NCI-H526 treated with DMSO at 0.1 percent for 48 hours (cell line): Measurements from ENCODE around the gene AK8.

Experiments used
- DNase-seq: peaks from one replicate; lab custom pipeline; 2025; lab: John Stamatoyannopoulos, UW

AK8 gene

DNA sequence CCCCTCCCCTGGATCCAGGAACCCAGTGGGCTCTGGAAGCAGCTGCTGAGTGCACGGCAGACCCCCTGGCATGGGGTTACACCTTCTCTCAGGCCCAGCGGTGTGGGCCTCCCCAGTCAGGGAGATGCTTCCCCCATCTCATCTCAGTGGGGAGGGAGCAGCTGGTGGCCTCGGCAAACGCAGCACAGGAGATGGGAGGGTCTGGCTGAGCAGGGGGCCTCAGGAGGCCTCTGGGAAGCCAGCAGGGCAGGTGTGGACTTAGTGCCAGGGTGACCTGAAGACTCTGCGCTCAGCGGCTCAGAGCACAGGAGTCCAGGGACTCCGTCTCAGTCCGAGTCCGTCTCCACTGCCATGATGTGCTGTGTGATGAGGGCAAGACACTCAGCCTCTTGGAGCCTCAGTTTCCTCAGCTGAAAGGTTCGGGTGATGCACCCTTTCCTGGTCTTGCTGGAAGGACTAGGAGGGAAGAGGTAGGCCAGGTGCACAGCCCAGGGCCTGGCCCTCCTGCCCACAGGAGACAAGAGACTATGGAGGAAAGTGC is 107.2 kb downstream of the AK8 start:
- DNase-seq, result no peak

GRCh38 chr9:132769906-132770769 is 107.9 kb downstream of the AK8 start:
- DNase-seq, result peak; percentile 23

DNA sequence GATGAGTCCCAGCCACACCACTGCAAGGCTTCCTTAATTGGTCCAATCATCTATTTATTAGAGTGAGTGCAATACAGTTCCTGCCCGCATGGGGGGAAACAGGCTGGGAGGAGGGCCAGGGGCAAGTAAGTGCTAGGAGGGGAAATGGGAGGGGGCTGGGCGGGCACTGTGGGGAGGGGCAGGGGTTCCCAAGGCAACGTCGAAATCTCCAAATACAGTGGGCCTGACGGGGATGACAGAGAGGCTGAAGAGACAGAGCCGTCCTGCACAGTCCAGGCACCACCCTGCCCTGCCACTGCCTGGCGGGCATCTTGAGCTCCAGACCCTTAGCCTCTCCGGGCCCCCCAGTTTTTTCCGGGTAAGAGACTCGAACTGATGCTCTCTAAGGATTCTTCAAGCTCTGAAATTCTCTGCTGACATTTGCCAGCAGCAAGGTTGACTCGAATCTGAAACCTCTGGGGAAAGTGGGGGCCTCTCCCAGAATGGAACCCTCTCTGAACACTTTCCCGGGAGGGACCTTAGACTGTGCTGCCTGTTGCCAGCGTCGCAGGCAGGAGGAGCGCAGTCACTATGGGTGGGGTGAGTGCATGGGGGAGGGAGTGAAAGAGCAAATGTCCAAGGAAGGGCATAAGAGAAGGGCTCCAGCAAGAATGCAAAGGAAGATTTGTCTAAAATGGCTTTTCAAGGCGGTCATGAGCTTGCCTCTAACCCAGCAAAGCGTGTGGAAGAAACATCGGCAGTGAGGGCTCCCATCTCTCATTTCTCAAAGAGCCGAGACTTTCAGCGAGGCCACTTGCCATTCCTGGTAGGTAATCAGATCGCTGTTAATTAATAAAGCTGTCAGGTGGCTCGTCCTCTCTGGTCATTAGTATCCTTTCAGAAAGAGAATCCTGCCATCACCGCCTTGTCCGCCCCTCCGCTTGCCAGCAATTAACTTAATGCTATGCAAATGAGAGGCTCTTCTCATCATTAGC is 108.9 kb downstream of the AK8 start:
- DNase-seq, result peak; percentile 43

DNA sequence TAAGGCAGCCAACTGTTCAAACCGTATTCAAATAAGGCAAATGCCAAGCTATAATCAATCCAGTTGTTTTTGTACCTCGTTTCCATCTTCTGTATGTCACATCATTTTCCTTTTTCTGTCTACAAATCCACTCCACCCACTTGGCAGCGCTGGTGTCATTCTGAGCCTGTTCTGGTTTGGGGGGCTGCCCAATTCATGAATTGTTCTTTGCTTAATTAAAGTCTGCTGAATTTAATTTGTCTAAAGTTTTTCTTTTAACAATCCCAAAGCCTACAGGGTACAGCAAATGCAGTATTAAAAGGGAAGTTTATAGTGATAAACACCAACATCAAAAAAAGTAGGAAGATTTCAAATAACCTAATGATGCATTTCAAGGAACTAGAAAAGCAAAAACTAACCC is 114.5 kb downstream of the AK8 start:
- DNase-seq, result no peak

GRCh38 chr9:132762896-132763295 is 115.2 kb downstream of the AK8 start:
- no peak for DNase-seq

DNA sequence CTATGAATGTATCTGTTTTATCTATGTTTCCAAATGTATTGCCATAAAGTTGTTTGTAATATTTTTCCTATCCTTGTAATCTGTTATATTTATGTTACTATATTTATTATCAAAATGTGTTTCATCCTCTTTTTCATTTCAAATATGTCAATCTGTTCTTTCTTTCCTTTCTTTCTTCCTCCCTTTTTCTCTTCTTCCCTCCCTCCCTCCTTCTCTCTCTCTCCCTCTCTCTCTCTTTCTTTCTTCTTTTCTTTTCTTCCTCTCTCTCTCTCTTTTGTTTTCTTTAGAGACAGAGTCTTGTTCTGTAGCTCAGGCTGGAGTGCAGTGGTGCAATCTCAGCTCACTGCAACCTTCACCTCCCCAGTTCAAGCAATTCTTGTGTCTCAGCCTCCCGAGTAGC is 116.5 kb downstream of the AK8 start:
- DNase-seq, result no peak

DNA sequence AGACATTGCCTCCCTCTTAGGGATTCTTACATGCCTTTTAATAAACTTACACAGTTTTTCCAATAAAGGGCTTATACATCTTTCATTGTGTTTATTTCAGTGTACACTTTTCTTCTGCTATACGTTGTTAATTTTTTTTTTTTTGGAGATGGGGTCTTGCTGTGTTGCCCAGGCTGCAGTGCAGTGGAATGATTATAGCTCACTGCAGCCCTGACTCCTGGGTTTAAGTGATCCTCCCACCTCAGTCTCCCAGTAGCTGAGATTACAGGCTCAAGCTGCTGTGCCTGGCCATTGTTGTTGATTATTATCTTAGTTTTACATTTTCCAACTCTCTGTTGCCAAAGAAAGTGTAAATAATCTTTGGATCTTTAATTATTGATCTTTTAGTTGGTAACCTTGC is 118.0 kb downstream of the AK8 start:
- no peak for DNase-seq

- no peak for DNase-seq
Measured at GRCh38 chr9:132757016-132757415, 121.1 kb downstream of the AK8 start.

DNA sequence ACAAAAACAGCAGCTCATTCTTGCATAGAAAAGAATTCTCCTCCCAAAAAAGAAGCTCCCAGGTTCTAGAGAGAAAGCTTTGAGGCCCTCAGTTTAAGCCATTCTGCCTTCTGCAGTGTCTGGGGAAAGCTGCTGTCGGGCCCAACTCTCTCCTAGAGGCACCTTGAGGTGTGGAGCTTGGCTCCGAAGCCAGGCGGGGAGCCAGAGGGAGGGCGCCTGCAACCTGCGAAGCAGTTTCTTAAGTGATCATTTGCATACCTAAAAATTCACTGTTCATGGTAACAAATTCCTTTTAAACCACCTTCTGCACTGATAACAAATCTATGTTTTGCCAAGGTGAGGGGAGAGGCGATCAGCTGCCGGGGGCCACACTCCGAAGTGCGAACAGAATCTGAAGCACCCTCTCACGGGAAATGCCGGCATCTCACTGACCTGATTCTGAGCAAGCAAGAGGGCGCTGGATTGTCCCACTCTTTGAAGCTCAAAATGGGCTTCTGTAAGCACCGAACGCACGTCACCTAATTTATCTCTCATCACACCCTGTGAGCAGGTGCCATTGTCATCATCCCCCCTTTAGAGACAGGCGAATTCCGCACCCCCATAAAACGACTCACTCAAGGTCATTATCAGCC is 121.8 kb downstream of the AK8 start:
- no peak for DNase-seq

DNA sequence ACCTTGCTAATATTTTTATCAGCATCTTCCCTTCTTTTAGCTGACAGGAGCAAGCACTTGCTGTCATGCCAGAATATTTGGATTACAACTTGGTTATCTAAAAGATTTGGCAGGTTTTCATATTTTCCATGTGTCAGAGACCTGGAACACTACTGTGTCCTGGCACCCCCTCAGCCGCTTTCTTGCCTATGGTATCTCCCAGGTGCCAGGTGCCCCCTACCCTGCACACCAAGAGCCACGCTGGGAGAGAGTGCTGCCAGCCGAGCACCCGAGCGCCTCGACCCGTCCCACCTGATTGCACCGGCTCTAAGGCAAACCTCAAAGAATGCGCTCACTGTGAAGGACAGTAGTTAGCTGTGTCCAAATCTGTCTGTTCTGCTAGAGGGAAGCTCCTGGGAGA is 123.0 kb downstream of the AK8 start:
- no peak for DNase-seq

DNA sequence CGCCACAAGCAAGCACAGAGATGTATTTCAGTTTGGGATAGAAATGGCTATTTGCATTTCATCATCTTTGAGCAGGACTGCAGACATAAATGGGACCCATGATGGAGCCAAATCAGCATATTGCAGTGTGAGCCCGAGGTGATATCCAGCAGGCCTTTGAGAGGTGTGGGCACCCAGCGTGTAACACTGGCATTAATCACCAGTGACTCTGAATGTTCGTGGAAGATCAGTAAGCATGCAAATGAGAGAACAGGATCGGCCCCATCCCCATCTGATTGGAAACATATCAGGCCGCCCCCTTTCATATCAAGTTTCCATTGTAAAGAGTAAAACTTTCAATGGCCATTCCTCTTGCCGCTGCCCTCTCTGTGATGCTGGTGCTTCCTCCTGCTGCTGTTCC is 123.8 kb downstream of the AK8 start:
- DNase-seq, result no peak

DNA sequence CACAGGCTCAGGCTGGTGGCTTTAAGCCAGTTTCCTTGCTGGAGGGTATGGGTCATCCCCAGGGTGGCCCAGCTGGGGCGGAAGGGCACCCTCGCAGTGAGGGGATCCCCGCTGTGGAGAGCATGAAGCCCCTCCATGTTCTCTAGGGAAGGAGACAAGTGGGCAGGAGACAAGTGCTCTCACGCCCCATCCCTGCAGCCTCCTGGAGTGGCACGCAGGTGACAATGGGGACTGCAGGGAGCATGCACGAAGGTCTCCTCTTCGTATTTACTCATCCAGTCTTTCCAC is 124.5 kb downstream of the AK8 start:
- no peak for DNase-seq

GRCh38 chr9:132752877-132753592 is 125.0 kb downstream of the AK8 start:
- no peak for DNase-seq

- DNase-seq, result no peak
Measured at GRCh38 chr9:132750668-132751067, 127.4 kb downstream of the AK8 start.

DNA sequence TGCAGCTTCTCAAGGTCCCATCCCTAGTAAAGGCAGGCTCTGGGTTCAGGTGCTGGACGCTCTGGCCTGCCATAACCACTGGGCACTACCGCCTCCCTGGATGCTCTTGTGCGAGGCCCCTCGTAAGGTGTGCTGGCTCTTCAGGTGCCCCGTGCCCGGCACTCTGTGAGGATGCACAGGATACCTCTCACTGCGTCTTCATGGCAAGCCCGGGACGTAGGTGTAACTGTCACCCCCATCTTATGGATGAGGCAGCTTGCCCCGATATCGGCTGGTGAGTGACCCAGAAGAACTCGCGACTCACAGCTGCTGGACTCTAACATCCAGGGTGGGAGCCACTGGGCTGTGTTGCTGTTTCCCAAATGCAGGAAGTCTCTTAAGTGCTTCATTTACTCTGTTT is 128.8 kb downstream of the AK8 start:
- DNase-seq, result no peak

GRCh38 chr9:132748450-132748849 is 129.6 kb downstream of the AK8 start:
- DNase-seq, result no peak

GRCh38 chr9:132745756-132746709 is 132.1 kb downstream of the AK8 start:
- no peak for DNase-seq

DNA sequence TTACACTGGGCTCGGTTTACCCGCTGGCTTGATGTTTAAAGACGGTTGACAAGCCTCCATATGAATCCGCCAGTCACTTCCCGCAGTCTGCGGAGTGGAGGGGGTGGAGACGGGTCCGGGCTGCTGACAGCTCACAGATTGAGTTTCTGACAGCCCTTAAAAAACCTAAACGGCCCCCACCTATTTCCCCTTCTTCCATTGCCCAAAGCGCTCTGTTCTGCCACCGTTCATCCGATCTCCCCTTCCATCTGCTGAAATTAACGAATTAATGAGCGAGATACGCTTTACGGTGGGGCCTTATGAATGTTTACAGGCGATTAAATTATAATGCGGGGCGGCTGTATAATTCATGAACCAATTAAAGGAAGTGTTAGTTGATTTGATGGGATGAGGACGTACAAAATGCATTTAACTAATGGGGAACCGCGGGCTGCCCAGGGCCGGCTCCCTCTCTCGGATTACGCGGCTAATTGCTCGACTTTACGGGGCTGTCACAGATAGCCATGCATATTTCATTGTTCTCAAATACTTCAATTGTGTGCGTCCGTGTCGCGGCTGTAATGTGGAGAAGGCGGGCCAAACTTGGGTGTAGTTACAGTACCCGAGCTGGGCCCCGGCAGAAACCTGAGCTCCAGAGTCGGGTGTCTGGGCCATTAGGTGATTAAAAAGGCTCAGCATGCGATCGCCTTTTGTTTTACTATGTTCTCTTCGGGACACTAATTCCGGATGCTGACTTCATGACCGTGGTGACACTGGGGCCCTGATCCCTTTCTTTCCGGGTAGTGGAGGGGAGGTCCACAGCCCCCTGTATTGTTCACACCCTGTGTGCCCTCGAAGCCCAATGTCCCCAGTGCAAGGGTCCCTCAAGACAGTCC is 133.0 kb downstream of the AK8 start:
- peak; percentile 17 for DNase-seq

DNA sequence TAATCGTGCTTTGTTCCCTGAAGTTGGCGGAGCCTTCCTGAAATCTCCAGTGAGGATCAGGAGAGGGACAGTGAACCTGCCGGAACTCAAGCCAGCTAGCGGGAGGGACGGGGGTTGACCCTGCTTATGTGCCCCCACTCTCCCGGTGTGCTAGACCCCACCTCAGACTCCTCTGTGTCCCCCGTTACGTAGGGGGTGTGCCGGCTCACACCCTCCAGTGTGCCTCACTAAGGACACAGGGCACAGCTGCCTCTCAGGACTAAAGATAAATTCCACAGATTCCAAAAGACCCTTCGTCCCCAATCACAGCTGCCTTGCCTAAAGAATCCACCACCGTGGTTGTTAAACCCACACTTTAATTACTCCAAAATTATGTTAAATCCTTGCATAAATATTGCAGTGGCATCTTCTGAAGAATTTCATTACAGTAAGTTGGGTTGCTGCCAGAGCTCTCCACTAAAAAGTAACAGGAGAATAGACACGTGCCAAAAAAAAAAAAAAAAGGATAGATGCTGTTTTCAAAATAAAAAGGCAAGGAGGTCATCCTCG is 134.1 kb downstream of the AK8 start:
- no peak for DNase-seq
